Heart left ventricle (tissue), 16 donors: ENCODE data around the gene PRKCB. TPM values are rescaled to one million over a fixed set of nuclear protein-coding genes. Genes with fewer than 3 reads are reported as not detected.

Source experiments
- ATAC-seq, 4 donors: fragments of 200-7000 bp; cut with Tn5 transposase; one replicate each; pipeline ENCODE4 v1.9.1; 2020 to 2022; ENCODE audit warnings: moderate library complexity in 4 of 4, mild to moderate bottlenecking in 3 of 4, moderate number of reproducible peaks in 1 of 4
- DNase-seq, 5 donors: peaks; one replicate each; pipeline ENCODE4 v3.0.0-alpha.2; 2020
- H3K27ac ChIP-seq, 12 donors: fragments of 200-600 bp; sonication (generic) in 4 of 12; one replicate each; pipeline versions ENCODE4 v1.5.0 to v1.8.0; 2016 to 2022; ENCODE audit warnings: mild to moderate bottlenecking in 2 of 12
- H3K27me3 ChIP-seq, 9 donors: fragments of 200-600 bp; sonication (generic) in 2 of 9; one replicate each; pipeline versions ENCODE4 v1.5.1 to v1.8.0; 2016 to 2022; ENCODE audit warnings: mild to moderate bottlenecking in 3 of 9
- H3K36me3 ChIP-seq, 9 donors: fragments of 200-600 bp; sonication (generic) in 2 of 9; one replicate each; pipeline versions ENCODE4 v1.5.0 to v1.8.0; 2018 to 2022; ENCODE audit warnings: mild to moderate bottlenecking in 2 of 9
- H3K4me1 ChIP-seq, 12 donors: fragments of 200-600 bp; sonication (generic) in 4 of 12; one replicate each; pipeline versions ENCODE4 v1.5.0 to v1.8.0; 2016 to 2022; ENCODE audit warnings: mild to moderate bottlenecking in 3 of 12
- H3K4me3 ChIP-seq, 12 donors: fragments of 200-600 bp; sonication (generic) in 4 of 12; one replicate each; pipeline versions ENCODE4 v1.5.0 to v1.8.0; 2017 to 2022; ENCODE audit warnings: mild to moderate bottlenecking in 9 of 12, moderate library complexity in 4 of 12
- H3K9me3 ChIP-seq, 12 donors: fragments of 200-600 bp; sonication (generic) in 4 of 12; one replicate each; pipeline versions ENCODE4 v1.5.0 to v1.8.0; 2016 to 2022; ENCODE audit warnings: mild to moderate bottlenecking in 1 of 12
- CTCF ChIP-seq, 12 donors: fragments of 200-600 bp; sonication (generic) in 4 of 12; IDR thresholded peaks; one replicate each; pipeline versions ENCODE4 v1.5.0 to v1.8.0; 2018 to 2022; ENCODE audit warnings: antibody characterized with exemption in 12 of 12, mild to moderate bottlenecking in 5 of 12
- POLR2A ChIP-seq, 2 donors: fragments of 450-650 bp; IDR thresholded peaks; one replicate each; pipeline ENCODE4 v1.6.1; 2017; ENCODE audit warnings: antibody characterized with exemption in 2 of 2, mild to moderate bottlenecking in 2 of 2, moderate library complexity in 2 of 2
- WGBS, 4 donors: extraction: QIAGEN DNeasy Blood & Tissue Kit in 2 of 4; methylation state at CpG; one replicate each; pipeline versions ENCODE4 v1.1.5 to v1.1.7; 2013 to 2018; 5-methylcytosine and 5-hydroxymethylcytosine counted together
- intact Hi-C, 10 donors: fragments of 100-400 bp; cut with DNase I; formaldehyde crosslinking; loops; one replicate each; pipeline versions ENCODE4 v1.11.1 to v1.14.2; 2022
- polyA plus RNA-seq, 2 donors: library from polyadenylated mRNA; stranded (reverse); fragments of 200-250 nt; gene quantifications; one replicate each; pipeline ENCODE4 v1.2.3, GENCODE V29; 2013
- total RNA-seq, 9 donors: library from RNA; depleted of rRNA in 2 of 9; stranded (reverse); fragments of >200 nt in 2 of 9; fragmentation: NEBNext Ultra II Directional in 3 of 9; extraction: Animal tissue kit (Norgen Biotek cat#: 25700) in 3 of 9; gene quantifications; one replicate each; pipeline versions ENCODE4 v1.1.0 to v1.2.4, GENCODE V29; 2016 to 2023
- donor health status: ischemic (EF 13 %, LVEDD 7.1; RV severe dilation, severe dysfunction).
- donor health status: healthy with polysubstance abuse.
- donor health status: DM: no; HTN: yes; CAD: no.
- donor health status: DM: no; HTN: no; CAD: no.
- donor health status: ischemic (EF 25% LVEDD 6.9; RV normal size, moderate dysfunction).
- donor health status: ischemic (EF 25% LVEDD 5.7; RV mildly dilated, moderate dysfunction).
- donor health status: healthy.
- donor health status: DM: yes; HTN: yes; CAD: no.
- donor health status: ischemic (EF 35%, LVEDD 5.7; RV mildly dilated, moderate dysfunction).
- donor health status: nonischemic (EF 11% LVEDD 7.7; RV severe dilation, severe dysfunction).
- donor health status: DM: yes; HTN: yes; CAD: no.
- donor health status: PGD.
- donor health status: ischemic (EF 29% LVEDD 5.4; RV normal size, mild dysfunction).
- donor health status: nonischemic (EF 23%, LVEDD 6.1; RV moderate dilation, normal function).

Gene PRKCB
- total and polyA plus RNA-seq, 11 donors: 0.30 to 18.4 (median 1.7) TPM

- Histone ChIP-seq H3K4me3 (no peak overlapping the region), H3K36me3 (no peaks in the 10 kb centered on the region), H3K4me1 (no peaks in the 10 kb centered on the region), H3K27me3 (peaks cover 2 to 48% (median 40%) of the 10 kb centered on the region in 9 donors), H3K9me3 (no peaks in the 10 kb centered on the region), H3K27ac (no peak overlapping the region)
- TF ChIP-seq POLR2A (IDR thresholded peaks at IDR 0.05): no peak
- TF ChIP-seq CTCF (IDR thresholded peaks at IDR 0.05): peak; percentile 49 to 71 (median 66)
- ATAC-seq: peak in 3 of 4 donors; percentile 55 to 63 (median 62)
- intact Hi-C loops: loop anchor here (1.0 to 10.0 kb wide), 11 partner anchors 181 to 254 kb away; no protein-coding TSS in a partner anchor
- 8 to 19% (median 11%) methylated on average over 7 of the region's 7 CpGs for WGBS, 4 donors
- peak in 1 of 5 donors; percentile 19 for DNase-seq
Observed at GRCh38 chr16:24253192-24253591, 417.4 kb downstream of the PRKCB start.

GRCh38 chr16:24255456-24256371 is 419.9 kb downstream of the PRKCB start, which contains the start of gene CACNG3:
TSS of gene CACNG3 (plus strand) at chr16:24256335. CDS start at chr16:24256755, 420 bp downstream.
- TF ChIP-seq POLR2A (IDR thresholded peaks at IDR 0.05): no peak
- no peak for TF ChIP-seq CTCF (IDR thresholded peaks at IDR 0.05)
- ATAC-seq: peak in 3 of 4 donors; percentile 64 to 82 (median 72)
- H3K27me3 ChIP-seq: peaks cover 2 to 68% (median 40%) of the 10 kb centered on the region in 9 donors
- H3K9me3 ChIP-seq: no peaks in the 10 kb centered on the region
- intact Hi-C loops: loop anchor here in 7 of 10 donors (5.0 to 10.0 kb wide), 4 partner anchors 183 to 249 kb away; no protein-coding TSS in a partner anchor
- no peaks in the 10 kb centered on the region for H3K36me3 ChIP-seq
- DNase-seq: peak in 4 of 5 donors; percentile 25 to 47 (median 38)
- no peak within 1 kb of the TSS for H3K4me3 ChIP-seq
- 2 to 3% (median 3%) methylated on average over 35 to 54 of the region's 54 CpGs for WGBS, 4 donors
- H3K4me1 ChIP-seq: no peaks in the 10 kb centered on the region
- no peak within 1 kb of the TSS for H3K27ac ChIP-seq

- ATAC-seq: no peak
- TF ChIP-seq POLR2A (IDR thresholded peaks at IDR 0.05): no peak
- no peak for TF ChIP-seq CTCF (IDR thresholded peaks at IDR 0.05)
- no peak overlapping the region for H3K27ac ChIP-seq
- WGBS, 4 donors: 33 to 43% (median 40%) methylated on average over 5 of the region's 5 CpGs
- no peaks in the 10 kb centered on the region for H3K4me1 ChIP-seq
- no peak overlapping the region for H3K4me3 ChIP-seq
- H3K27me3 ChIP-seq: peaks cover 2 to 75% (median 40%) of the 10 kb centered on the region in 9 donors
- intact Hi-C loops: loop anchor here in 7 of 10 donors (5.0 to 10.0 kb wide), 4 partner anchors 186 to 247 kb away; no protein-coding TSS in a partner anchor
- H3K36me3 ChIP-seq: no peaks in the 10 kb centered on the region
- DNase-seq: no peak
- H3K9me3 ChIP-seq: no peaks in the 10 kb centered on the region
Observed at GRCh38 chr16:24257958-24258357, 422.2 kb downstream of the PRKCB start.

GRCh38 chr16:24258791-24259190 is 423.0 kb downstream of the PRKCB start:
- Histone ChIP-seq H3K27ac (no peak overlapping the region), H3K4me1 (no peaks in the 10 kb centered on the region), H3K36me3 (no peaks in the 10 kb centered on the region), H3K4me3 (no peak overlapping the region), H3K9me3 (no peaks in the 10 kb centered on the region), H3K27me3 (peaks cover 2 to 70% (median 40%) of the 10 kb centered on the region in 9 donors)
- intact Hi-C loops: loop anchor here in 7 of 10 donors (5.0 to 10.0 kb wide), 4 partner anchors 186 to 246 kb away; no protein-coding TSS in a partner anchor
- DNase-seq (no peak), ATAC-seq (no peak)
- TF ChIP-seq POLR2A (IDR thresholded peaks at IDR 0.05): no peak
- TF ChIP-seq CTCF (IDR thresholded peaks at IDR 0.05): no peak
- WGBS, 4 donors: 66 to 85% (median 73%) methylated on average over 1 of the region's 1 CpG
